Cardiac fibroblast (primary cell): ENCODE measurements around the gene TOPBP1.
A peak's percentile ranks its signal among the peaks of the same experiment; 100 is the strongest.

Source experiments
- DNase-seq, 2 donors: peaks; one replicate each; pipeline versions ENCODE4 v3.0.0 to v3.0.0-alpha.2; 2010; ENCODE audit warnings: low read depth in 2 of 2
- H3K4me3 ChIP-seq, 2 donors: replicated peaks in 1 of 2; 1 replicate in 1 of 2; 2 replicates in 1 of 2; pipeline ENCODE4 v1.5.1; 2011; ENCODE audit warnings: low read depth in 2 of 2, low read length in 2 of 2, mild to moderate bottlenecking in 2 of 2, moderate library complexity in 1 of 2
- CTCF ChIP-seq: IDR thresholded peaks from one replicate; pipeline ENCODE4 v1.5.1; 2011; ENCODE audit warnings: low read depth, mild to moderate bottlenecking, low read length, inconsistent platforms

TOPBP1 gene

DNA sequence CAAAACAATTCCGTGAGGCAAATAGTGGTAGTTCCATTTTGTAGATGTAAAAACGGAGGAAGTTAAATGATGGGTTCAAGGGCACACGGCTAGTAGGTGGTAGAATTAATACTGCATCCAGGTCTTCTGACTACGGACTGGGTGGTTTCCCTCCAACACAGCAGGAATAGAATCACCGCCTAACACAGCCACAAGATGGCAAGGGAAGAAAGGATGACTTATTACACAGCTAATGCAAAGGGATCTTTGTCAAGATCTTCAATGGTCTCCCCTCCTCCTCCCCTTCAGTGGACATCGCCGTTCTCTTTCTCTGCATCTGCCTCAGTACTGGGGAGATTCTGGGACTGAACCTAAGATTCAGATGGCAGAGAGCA, 524 bp upstream of the TOPBP1 start:
- peak; percentile 25 for TF ChIP-seq CTCF
- peak; percentile 28 to 43 for DNase-seq
- H3K4me3 ChIP-seq: peak overlapping the region; percentile 93 to 94

- H3K4me3 ChIP-seq: no peak overlapping the region
- TF ChIP-seq CTCF: no peak
- DNase-seq: no peak
These were observed 1.9 kb downstream of the TOPBP1 start for GRCh38 chr3:133659806-133660205.

DNA sequence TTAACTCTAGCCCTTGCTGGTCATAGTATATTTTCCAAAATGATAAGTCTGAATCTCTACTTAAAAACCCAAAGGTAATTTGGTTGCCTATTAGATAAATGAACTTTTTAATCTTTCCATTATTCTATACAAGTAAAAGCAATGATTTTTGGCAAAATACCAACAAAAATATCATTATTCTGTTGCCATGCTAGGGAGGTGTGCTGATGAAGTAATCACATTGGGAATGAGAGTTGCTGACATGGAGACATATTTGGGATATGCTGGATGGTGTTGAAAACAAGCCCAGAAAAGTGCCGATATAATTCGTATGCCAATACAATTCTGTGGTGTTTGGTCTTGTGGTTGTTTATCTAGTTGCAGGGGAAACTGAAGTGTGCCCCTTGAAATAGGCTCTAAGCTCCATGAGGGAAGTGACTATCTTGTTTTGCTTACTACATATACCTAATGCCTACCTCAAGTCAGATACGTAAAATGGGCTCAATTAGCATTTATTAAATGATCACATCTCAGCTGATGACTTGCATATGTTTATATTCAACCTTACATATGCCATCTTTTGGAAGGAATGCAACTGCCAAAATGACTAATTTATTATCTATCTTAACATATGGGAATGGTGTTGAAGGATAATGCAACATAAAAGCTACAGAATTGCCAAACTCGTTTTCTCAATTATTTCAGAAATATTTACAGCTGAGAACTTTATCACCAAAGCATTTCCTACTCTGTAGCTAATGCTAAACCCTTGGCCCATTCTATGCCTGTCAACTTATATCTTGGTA, 5.8 kb downstream of the TOPBP1 start:
- no peak for TF ChIP-seq CTCF
- no peak overlapping the region for H3K4me3 ChIP-seq
- no peak for DNase-seq

GRCh38 chr3:133649486-133650068, 12.2 kb downstream of the TOPBP1 start:
- DNase-seq: no peak
- H3K4me3 ChIP-seq: no peak overlapping the region
- TF ChIP-seq CTCF: no peak

DNA sequence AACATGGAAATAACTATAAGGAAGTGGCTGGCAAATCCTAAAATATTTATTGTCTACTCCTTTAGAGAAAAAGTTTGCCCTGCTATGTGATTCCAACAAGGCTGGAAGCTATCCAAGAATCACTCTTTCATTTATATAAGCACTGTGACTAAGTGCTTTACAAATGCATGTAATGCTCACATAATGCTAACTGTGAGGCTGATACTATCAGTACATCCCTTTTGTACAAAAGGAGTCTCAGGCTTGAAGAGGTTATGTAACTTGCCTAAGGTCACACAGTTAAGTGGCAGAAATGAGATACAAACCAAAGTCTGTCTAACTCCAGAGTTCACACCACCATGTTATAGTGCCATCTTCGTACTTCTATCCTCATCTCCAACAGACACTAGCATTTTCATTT, 17.0 kb downstream of the TOPBP1 start:
- peak; percentile 80 to 90 for DNase-seq
- no peak overlapping the region for H3K4me3 ChIP-seq

GRCh38 chr3:133643611-133644010, 18.1 kb downstream of the TOPBP1 start:
- peak in 1 of 2 donors; percentile 23 for DNase-seq
- H3K4me3 ChIP-seq: no peak overlapping the region
- TF ChIP-seq CTCF: no peak

More for the DNA sequence above, 17.0 kb downstream of the TOPBP1 start:
- TF ChIP-seq CTCF: no peak

GRCh38 chr3:133641254-133641653, 20.5 kb downstream of the TOPBP1 start:
- no peak overlapping the region for H3K4me3 ChIP-seq
- no peak for TF ChIP-seq CTCF
- no peak for DNase-seq
